SKM-1 treated with dmso at 0.1 percent for 144 hours (cell line): ENCODE results near the gene ZFAND5.

Experiments used
- DNase-seq: peaks from one replicate; lab custom pipeline; 2025; ENCODE audit not compliant: unreplicated experiment; lab: John Stamatoyannopoulos, UW

The ZFAND5 gene

GRCh38 chr9:72363236-72363635 lies 1.8 kb downstream of the ZFAND5 start:
- DNase-seq, result no peak

- no peak for DNase-seq
Measured at GRCh38 chr9:72362680-72363139, 2.3 kb downstream of the ZFAND5 start.

- no peak for DNase-seq
Measured at GRCh38 chr9:72362118-72362531, 2.9 kb downstream of the ZFAND5 start.

GRCh38 chr9:72361217-72361616 lies 3.8 kb downstream of the ZFAND5 start:
- DNase-seq, result no peak

- no peak for DNase-seq
Measured at GRCh38 chr9:72360324-72360723, 4.7 kb downstream of the ZFAND5 start.

GRCh38 chr9:72356041-72356582 lies 8.9 kb downstream of the ZFAND5 start:
- DNase-seq, result no peak

GRCh38 chr9:72355153-72355552 lies 9.9 kb downstream of the ZFAND5 start:
- DNase-seq, result no peak

- no peak for DNase-seq
Measured at GRCh38 chr9:72354704-72355103, 10.3 kb downstream of the ZFAND5 start.

GRCh38 chr9:72353455-72354116 lies 11.4 kb downstream of the ZFAND5 start:
- DNase-seq, result no peak

- no peak for DNase-seq
Measured at GRCh38 chr9:72352911-72353388, 12.1 kb downstream of the ZFAND5 start.

- DNase-seq, result no peak
Measured at GRCh38 chr9:72351538-72352453, 13.2 kb downstream of the ZFAND5 start.

GRCh38 chr9:72349911-72350310 lies 15.1 kb downstream of the ZFAND5 start:
- no peak for DNase-seq

GRCh38 chr9:72349240-72349639 lies 15.8 kb downstream of the ZFAND5 start:
- DNase-seq, result no peak

GRCh38 chr9:72346333-72346732 lies 18.7 kb downstream of the ZFAND5 start:
- DNase-seq, result no peak

- DNase-seq, result no peak
Measured at GRCh38 chr9:72338631-72339030, 26.4 kb downstream of the ZFAND5 start.

GRCh38 chr9:72337286-72337685 lies 27.7 kb downstream of the ZFAND5 start:
- no peak for DNase-seq

GRCh38 chr9:72334658-72335337 lies 30.2 kb downstream of the ZFAND5 start:
- DNase-seq, result no peak

GRCh38 chr9:72333709-72334108 lies 31.3 kb downstream of the ZFAND5 start:
- DNase-seq, result no peak

GRCh38 chr9:72333197-72333596 lies 31.8 kb downstream of the ZFAND5 start:
- no peak for DNase-seq

GRCh38 chr9:72332351-72332750 lies 32.7 kb downstream of the ZFAND5 start:
- no peak for DNase-seq

GRCh38 chr9:72327631-72328030 lies 37.4 kb downstream of the ZFAND5 start:
- DNase-seq, result no peak
